ENCODE results near the gene PITX3. TPM values are rescaled to one million over a fixed set of nuclear protein-coding genes. Genes with fewer than 3 reads are reported as not detected.

The PITX3 gene
- total and polyA plus RNA-seq, 7 donors, result 2.0 to 9.7 (median 7.6) TPM

DNA sequence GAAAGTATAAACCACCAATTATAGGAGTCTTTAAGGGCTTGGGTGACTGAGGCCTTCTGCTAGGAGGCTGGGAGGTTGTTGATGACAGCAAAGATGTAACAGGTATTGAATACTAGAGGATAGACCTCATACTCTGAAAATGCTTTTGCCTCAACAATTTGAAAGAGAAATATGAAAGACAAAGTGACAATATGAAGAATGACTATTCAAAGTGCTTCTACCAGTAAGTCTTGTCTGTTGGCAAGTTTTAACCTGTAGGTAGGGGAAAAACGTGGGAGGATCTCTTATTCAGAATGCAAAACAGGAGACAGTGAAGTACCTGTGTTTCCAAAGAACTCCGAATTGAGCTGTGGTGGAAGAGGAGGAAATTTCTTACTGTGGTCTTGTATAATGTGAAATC lies 42.2 kb upstream of the PITX3 start:
- Histone ChIP-seq H3K9me3 (no peaks in the 10 kb centered on the region), H3K27me3 (ENCODE audit: insufficient read depth in 3 of 3, low read length in 2 of 3) (no peaks in the 10 kb centered on the region), H3K27ac (peak overlapping the region; percentile 94), H3K36me3 (ENCODE audit: insufficient read depth in 1 of 2, low read depth in 1 of 2) (no peaks in the 10 kb centered on the region), H3K4me3 (no peak overlapping the region), H3K4me1 (peaks cover 87% of the 10 kb centered on the region)
- ATAC-seq (no peak), DNase-seq (no peak)
- 45 to 63% (median 58%) methylated on average over 2 of the region's 2 CpGs for WGBS, 3 donors
- TF ChIP-seq, protein P1, sequence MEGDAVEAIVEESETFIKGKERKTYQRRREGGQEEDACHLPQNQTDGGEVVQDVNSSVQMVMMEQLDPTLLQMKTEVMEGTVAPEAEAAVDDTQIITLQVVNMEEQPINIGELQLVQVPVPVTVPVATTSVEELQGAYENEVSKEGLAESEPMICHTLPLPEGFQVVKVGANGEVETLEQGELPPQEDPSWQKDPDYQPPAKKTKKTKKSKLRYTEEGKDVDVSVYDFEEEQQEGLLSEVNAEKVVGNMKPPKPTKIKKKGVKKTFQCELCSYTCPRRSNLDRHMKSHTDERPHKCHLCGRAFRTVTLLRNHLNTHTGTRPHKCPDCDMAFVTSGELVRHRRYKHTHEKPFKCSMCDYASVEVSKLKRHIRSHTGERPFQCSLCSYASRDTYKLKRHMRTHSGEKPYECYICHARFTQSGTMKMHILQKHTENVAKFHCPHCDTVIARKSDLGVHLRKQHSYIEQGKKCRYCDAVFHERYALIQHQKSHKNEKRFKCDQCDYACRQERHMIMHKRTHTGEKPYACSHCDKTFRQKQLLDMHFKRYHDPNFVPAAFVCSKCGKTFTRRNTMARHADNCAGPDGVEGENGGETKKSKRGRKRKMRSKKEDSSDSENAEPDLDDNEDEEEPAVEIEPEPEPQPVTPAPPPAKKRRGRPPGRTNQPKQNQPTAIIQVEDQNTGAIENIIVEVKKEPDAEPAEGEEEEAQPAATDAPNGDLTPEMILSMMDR (IDR thresholded peaks at IDR 0.05), result no peak
- intact Hi-C loops (cut with DNase I), result loop anchor here (5.0 kb wide), 2 partner anchors 36 to 39 kb away; partner anchors contain the start of gene GBF1 (in 1 of the 2)

DNA sequence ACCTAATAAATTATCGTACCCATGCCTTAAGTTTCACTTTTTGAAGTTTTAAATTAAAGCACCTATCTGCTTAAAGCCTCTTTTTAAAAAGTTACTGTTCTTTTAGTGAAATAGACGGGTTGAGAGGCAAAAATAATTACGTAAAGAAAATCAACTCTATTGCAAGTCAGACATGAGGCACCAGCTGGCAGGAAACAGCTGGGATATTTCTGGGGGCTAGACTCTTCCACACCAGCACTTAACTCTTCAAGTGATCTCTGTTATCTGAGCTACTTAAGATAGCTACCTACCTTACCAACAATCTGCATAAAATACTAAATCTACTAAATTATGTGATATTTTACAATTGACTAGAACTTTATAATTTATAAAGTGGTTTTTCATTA lies 39.8 kb upstream of the PITX3 start:
- DNase-seq (no peak), ATAC-seq (peak; percentile 77 to 80 (median 78))
- intact Hi-C loops (cut with DNase I), result loop anchor here (5.0 kb wide), 2 partner anchors 34 to 41 kb away; partner anchors contain the start of gene GBF1 (in 1 of the 2)
- Histone ChIP-seq H3K9me3 (no peaks in the 10 kb centered on the region), H3K4me3 (peak overlapping the region; percentile 56), H3K27me3 (ENCODE audit: insufficient read depth in 3 of 3, low read length in 2 of 3) (no peaks in the 10 kb centered on the region), H3K36me3 (ENCODE audit: insufficient read depth in 1 of 2, low read depth in 1 of 2) (peaks cover 0 to 5% of the 10 kb centered on the region in 2 donors), H3K4me1 (peaks cover 72% of the 10 kb centered on the region), H3K27ac (peak overlapping the region; percentile 94)
- TF ChIP-seq, protein P1 (IDR thresholded peaks at IDR 0.05), result no peak
- 1 to 3% (median 1%) methylated on average over 3 of the region's 3 CpGs for WGBS, 3 donors

DNA sequence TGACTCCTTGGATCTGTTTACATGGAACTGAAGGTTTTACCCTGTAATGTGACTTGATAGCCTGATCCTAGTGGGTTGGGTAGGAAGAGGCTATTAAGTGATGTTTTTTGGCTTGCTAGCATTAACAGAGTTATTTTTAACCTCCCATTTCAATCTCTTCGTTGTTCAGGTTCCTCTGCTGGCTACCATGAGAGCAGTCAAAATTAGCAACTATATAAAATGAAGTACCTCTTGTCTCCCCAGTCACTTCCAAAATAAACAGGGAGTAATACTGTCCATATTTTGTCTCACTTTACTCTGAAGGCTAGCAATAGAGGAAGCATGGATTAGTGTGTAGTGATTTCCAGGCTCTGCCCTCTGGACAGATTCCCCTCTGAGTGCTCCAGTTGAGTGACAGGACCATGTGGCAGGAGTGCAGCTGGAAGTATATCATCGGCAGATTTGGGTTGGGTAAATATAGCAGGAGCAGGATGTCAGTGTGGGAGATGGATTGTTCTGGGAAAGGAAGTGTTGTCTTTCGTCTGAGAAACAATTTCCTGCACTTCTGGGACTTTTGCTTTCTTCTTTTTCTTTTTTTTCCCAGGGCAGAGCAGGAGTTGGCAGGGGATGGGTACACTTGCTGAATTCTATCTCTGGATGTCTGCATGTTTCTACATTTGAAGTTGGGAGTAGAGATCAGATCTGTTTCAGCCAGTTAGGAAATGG lies 39.2 kb upstream of the PITX3 start:
- Histone ChIP-seq H3K4me1 (peaks cover 68% of the 10 kb centered on the region), H3K27ac (peak overlapping the region; percentile 94), H3K36me3 (ENCODE audit: insufficient read depth in 1 of 2, low read depth in 1 of 2) (peaks cover 0 to 5% of the 10 kb centered on the region in 2 donors), H3K27me3 (ENCODE audit: insufficient read depth in 3 of 3, low read length in 2 of 3) (no peaks in the 10 kb centered on the region), H3K9me3 (no peaks in the 10 kb centered on the region), H3K4me3 (peak overlapping the region; percentile 56)
- TF ChIP-seq, protein P1 (IDR thresholded peaks at IDR 0.05), result no peak
- ATAC-seq (peak; percentile 96 to 98 (median 98)), DNase-seq (peak; percentile 73 to 85)
- 0 to 1% (median 0%) methylated on average over 3 of the region's 3 CpGs for WGBS, 3 donors
- intact Hi-C loops (cut with DNase I), result loop anchor here (5.0 kb wide), 2 partner anchors 33 to 42 kb away; partner anchors contain the start of gene GBF1 (in 1 of the 2)

- ATAC-seq (no peak), DNase-seq (no peak)
- H3K27ac ChIP-seq, result peak overlapping the region; percentile 94
- H3K36me3 ChIP-seq (ENCODE audit: insufficient read depth in 1 of 2, low read depth in 1 of 2), result peaks cover 0 to 5% of the 10 kb centered on the region in 2 donors
- intact Hi-C loops (cut with DNase I), result no loop called here
- H3K9me3 ChIP-seq, result no peaks in the 10 kb centered on the region
- peaks cover 68% of the 10 kb centered on the region for H3K4me1 ChIP-seq
- TF ChIP-seq, protein P1 (IDR thresholded peaks at IDR 0.05), result no peak
- H3K4me3 ChIP-seq, result no peak overlapping the region
- H3K27me3 ChIP-seq (ENCODE audit: insufficient read depth in 3 of 3, low read length in 2 of 3), result no peaks in the 10 kb centered on the region
Observed at GRCh38 chr10:102279104-102279503, 37.8 kb upstream of the PITX3 start.
